ENCODE measurements around the gene CCL7.

DNA sequence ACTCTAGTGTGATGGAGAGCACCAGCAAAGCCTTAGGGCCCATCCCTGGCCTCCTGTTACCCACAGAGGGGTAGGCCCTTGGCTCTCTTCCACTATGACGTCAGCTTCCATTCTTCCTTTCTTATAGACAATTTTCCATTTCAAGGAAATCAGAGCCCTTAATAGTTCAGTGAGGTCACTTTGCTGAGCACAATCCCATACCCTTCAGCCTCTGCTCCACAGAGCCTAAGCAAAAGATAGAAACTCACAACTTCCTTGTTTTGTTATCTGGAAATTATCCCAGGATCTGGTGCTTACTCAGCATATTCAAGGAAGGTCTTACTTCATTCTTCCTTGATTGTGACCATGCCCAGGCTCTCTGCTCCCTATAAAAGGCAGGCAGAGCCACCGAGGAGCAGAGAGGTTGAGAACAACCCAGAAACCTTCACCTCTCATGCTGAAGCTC is 49.0 kb downstream of the CCL7 start, which contains the start of gene CCL8:
- TF ChIP-seq, protein P1, sequence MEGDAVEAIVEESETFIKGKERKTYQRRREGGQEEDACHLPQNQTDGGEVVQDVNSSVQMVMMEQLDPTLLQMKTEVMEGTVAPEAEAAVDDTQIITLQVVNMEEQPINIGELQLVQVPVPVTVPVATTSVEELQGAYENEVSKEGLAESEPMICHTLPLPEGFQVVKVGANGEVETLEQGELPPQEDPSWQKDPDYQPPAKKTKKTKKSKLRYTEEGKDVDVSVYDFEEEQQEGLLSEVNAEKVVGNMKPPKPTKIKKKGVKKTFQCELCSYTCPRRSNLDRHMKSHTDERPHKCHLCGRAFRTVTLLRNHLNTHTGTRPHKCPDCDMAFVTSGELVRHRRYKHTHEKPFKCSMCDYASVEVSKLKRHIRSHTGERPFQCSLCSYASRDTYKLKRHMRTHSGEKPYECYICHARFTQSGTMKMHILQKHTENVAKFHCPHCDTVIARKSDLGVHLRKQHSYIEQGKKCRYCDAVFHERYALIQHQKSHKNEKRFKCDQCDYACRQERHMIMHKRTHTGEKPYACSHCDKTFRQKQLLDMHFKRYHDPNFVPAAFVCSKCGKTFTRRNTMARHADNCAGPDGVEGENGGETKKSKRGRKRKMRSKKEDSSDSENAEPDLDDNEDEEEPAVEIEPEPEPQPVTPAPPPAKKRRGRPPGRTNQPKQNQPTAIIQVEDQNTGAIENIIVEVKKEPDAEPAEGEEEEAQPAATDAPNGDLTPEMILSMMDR (IDR thresholded peaks at IDR 0.05; ENCODE audit: low read depth, low read length, poor library complexity, severe bottlenecking), result no peak
- TF ChIP-seq EZH2phosphoT487 (IDR thresholded peaks at IDR 0.05; ENCODE audit: borderline replicate concordance, low read length), result no peak
